Activated T-cell treated with anti-CD3 and anti-CD28 coated beads for 1 hour (primary cell): ENCODE results near the gene MGST3.
A peak's percentile ranks its signal among the peaks of the same experiment; 100 is the strongest.
"Not testable (repeated sequence)": the region's sequence is repeated elsewhere in the genome, so short reads cannot be mapped to it uniquely, and the experiment has no call there.

ENCODE experiments used
- DNase-seq: peaks from one replicate; pipeline ENCODE4 v3.0.0-alpha.2; 2020; ENCODE audit warnings: low read depth

MGST3 gene

DNA sequence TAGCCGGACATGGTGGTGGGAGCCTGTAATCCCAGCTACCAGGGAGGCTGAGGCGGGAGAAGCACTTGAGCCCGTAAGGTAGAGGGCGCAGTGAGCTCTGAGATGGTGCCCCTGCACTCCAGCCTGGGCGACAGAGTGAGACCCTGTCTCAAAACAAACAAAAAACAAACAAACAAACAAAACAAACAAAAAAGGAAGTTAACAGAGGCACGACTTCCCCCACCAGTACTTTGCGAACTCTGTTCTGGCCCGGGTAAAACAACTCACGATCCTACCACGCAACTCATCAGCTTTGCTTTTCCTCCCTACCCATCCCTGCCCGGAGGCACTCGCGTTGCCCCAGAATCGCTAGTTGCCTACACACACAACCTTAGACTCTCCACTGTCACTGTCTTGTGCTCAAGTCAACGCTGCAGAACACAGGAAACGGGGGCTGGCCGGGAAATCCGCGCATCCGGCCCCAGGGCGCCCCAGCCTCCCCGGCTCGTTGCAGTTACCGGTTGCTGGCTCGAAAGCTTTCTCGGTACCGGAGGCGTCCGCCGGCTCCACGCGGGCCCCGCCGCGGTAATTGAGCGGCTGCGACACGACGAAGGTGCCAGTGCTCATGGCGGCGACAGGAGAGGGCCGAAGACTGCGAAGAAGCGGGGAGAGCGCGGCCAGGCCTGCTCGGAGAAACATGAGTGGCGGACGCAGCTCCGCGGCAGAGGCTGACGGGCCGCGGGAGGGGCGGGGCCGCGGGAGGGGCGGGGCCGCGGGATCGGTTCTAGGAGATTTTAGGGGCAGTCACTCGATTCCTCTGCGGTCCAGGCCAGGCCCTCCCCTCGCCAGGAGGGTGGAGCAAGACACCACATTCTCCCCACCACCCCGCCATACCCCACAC, 67.1 kb downstream of the MGST3 start, which contains the start of gene ALDH9A1:
TSS of gene ALDH9A1 (minus strand) at position 682 of the 880 bp plus-strand sequence. CDS start at position 678, 4 bp downstream.
- DNase-seq, result peak; percentile 74

DNA sequence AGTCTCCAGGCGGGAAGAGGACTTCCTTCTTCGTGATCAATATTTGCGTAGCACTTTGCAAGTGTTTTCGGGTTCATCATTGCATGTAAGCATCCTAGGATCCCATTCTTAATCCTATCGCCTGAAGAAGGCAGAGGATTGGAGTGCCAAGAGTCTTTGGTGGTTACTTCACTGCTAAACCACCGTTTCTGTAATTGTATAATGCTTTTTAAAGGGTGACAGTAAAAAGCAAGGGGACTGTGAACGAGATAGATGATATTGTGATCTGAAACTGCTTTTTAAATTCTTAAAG, 67.7 kb downstream of the MGST3 start:
- no peak for DNase-seq

DNA sequence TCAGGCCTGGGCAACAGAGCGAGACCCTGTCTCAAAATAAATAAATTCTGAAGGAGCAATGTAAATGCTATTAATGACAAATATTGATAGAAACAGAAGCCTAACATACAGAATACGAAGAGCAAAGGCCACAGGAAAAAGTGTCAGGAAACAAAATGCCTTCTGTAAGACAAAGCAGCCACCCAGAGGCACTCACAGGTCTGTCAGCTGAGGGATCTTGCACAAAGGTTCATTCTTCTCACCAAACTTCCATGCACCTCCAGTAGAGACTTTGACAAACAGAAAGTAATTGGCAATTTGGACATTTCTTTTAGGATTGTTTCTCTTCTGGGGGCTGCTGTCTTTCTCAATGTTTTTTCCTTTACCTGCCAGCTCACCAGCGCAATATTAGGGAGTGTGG, 68.5 kb downstream of the MGST3 start:
- no peak for DNase-seq

DNA sequence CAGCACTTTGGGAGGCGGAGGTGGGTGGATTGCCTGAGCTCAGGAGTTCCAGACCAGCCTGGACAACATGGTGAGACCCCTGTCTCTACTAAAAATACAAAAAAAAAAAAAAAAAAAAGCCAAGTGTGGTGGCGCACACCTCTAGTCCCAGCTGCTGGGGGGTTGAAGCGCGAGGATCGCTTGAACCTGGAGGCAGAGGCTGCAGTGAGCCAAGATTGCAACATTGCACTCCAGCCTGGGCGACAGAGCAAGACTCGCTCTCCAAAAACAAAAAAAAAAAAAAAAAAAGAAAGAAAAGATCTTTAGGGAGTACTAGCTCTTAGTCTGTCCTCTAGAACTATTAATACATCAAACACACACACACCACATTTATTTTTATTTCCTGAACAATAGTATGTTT, 70.9 kb downstream of the MGST3 start:
- not testable (repeated sequence) for DNase-seq

- no peak for DNase-seq
Measured at GRCh38 chr1:165703648-165704047, 72.6 kb downstream of the MGST3 start.
